Posterior vena cava (tissue), 2 donors: ENCODE data around the gene ARMC7. TPM values are rescaled to one million over a fixed set of nuclear protein-coding genes. Genes with fewer than 3 reads are reported as not detected.
A peak's percentile ranks its signal among the peaks of the same experiment; 100 is the strongest.
"Not testable (repeated sequence)": the region's sequence is repeated elsewhere in the genome, so short reads cannot be mapped to it uniquely, and the experiment has no call there.

Experiments
- DNase-seq: peaks from one replicate; pipeline ENCODE4 v3.0.0-alpha.2; 2020; ENCODE audit warnings: low spot score
- intact Hi-C, 2 donors: fragments of 100-400 bp; cut with DNase I; formaldehyde crosslinking; loops; one replicate each; pipeline versions ENCODE4 v1.14.1 to v1.14.2; 2022 to 2023
- long read RNA-seq, 2 donors: library from polyadenylated mRNA; unstranded; transcript quantifications; one replicate each; pipeline ENCODE4 v2.0.0, GENCODE V29; 2020 to 2021
- total RNA-seq, 2 donors: library from RNA; stranded (reverse); fragmentation: NEBNext Ultra II Directional; extraction: Animal tissue kit (Norgen Biotek cat#: 25700); gene quantifications; one replicate each; pipeline ENCODE4 v1.2.1, GENCODE V29; 2021
- donor health status: DM: yes; HTN: yes; CAD: no.
- donor health status: DM: yes; HTN: yes; CAD: no.

Gene ARMC7
- total RNA-seq: 1 to 10 TPM; 5.8 to 6.4 TPM
- long read RNA-seq, donor 1, partial matches to known transcripts: 0 of 2 reads
- long read RNA-seq, donor 1, other reads (novel, unspliced or antisense): 1 of 2 reads
- long read RNA-seq, donor 2, transcript ARMC7-201 (3 exons, 2,126 nt): major isoform, 19 of 26 reads
- long read RNA-seq, donor 2, partial matches to known transcripts: 3 of 26 reads
- long read RNA-seq, donor 2, other reads (novel, unspliced or antisense): 3 of 26 reads

GRCh38 chr17:75109407-75110233, at the start of gene ARMC7:
Gene ARMC7 (plus strand): TSS chr17:75109969. CDS start chr17:75110289, 320 bp downstream.
- peak; percentile 97 for DNase-seq
- intact Hi-C loops: loop anchor here (5.0 to 10.0 kb wide), 3 partner anchors 32 to 75 kb away; partner anchors contain the start of gene SUMO2 (in 1 of the 2)

GRCh38 chr17:75060434-75061054, 49.2 kb upstream of the ARMC7 start:
- peak; percentile 71 for DNase-seq
- intact Hi-C loops: loop anchor here in 1 of 2 donors (10.0 kb wide), 1 partner anchor 144 kb away; the partner anchor contains the start of gene NUP85

- intact Hi-C loops: loop anchor here in 1 of 2 donors (10.0 kb wide), 1 partner anchor 144 kb away; the partner anchor contains the start of gene NUP85
- peak; percentile 38 for DNase-seq
Measured at GRCh38 chr17:75061055-75061438, 48.7 kb upstream of the ARMC7 start.

DNA sequence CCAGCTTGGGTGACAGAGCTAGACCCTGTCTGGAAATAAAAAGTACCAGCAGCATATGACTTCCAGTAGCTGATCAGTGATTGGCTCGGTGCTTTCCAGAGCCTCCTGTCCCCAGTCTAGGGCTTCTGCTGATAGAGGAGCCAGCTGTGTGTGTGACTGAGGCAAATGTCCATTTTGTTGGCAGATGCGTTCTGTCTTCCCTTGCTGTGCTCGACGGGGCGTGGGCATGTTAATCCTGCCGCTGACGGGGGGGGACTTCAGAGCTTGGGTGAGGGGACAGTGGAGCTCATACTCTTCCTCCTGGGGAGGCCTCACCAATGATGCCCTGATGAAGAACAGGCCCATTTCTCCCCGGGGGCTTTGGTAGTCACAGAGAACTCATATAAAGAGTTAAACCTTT, 48.2 kb upstream of the ARMC7 start:
- intact Hi-C loops: loop anchor here in 1 of 2 donors (10.0 kb wide), 1 partner anchor 143 kb away; the partner anchor contains the start of gene NUP85
- DNase-seq: no peak

DNA sequence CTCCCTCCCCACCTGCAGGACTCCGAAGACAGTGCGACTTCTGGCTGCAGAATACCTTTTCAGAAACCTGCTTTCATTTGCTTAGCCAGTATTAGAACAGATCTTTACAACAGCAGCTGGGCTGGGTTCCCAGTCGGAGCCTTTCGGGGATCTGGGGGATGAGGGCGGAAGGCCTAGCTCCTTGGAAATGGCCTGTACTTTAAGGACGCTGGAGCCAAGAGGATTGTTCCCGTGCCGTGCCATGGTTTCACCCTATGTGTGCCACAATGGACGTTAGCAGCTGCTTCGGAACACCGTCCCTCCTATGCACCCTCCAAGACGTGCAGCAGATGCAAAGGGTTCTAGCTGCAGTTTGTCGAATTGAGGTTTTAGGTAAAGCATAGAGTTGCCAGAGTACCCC, 46.6 kb upstream of the ARMC7 start:
- no peak for DNase-seq
- intact Hi-C loops: loop anchor here in 1 of 2 donors (10.0 kb wide), 1 partner anchor 142 kb away; the partner anchor contains the start of gene NUP85

DNA sequence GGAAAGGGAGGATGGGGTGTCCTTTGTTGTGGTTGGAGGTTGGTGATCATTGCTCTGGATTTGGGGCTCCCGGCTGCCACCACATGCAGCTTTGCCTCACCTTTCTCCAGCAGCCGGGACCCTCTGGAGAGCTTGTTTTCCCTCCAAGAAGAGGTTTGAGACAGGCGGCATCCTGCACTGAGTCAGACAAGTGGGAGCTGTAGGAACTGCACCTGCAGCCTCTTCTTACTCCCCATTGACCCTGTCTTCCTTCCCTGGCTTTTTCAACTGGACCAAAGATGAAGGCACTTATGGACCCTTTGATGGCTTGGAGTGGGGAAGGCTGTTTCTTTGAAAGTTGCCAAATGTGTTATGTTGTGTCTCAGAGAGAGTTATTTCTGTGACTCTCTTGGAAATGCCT, 46.1 kb upstream of the ARMC7 start:
- no peak for DNase-seq
- intact Hi-C loops: loop anchor here in 1 of 2 donors (10.0 kb wide), 1 partner anchor 141 kb away; the partner anchor contains the start of gene NUP85

DNA sequence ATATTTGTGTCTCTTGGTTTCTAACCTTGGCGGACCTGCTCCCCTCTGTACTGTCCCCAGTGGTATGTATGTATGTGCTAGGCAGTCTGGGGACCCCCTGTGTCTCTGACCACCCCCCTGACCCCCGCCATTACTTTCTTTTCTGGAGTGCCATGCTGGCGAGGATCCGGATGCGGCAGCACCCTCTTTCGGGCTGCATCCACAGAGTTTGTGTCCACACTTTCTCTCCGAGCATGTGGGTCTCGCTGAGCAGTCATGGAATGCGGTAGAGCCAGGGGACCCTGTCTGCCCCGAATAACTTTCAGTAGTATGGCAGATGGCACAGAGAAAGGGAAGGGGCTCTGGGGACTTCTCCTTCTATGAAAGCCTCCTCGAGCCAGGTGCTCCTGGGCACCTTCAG, 45.7 kb upstream of the ARMC7 start:
- no peak for DNase-seq

GRCh38 chr17:75064460-75064859, 45.3 kb upstream of the ARMC7 start:
- intact Hi-C loops: loop anchor here in 1 of 2 donors (10.0 kb wide), 1 partner anchor 140 kb away; the partner anchor contains the start of gene NUP85
- DNase-seq: no peak

More for the DNA sequence above, 45.7 kb upstream of the ARMC7 start:
- intact Hi-C loops: loop anchor here in 1 of 2 donors (10.0 kb wide), 1 partner anchor 141 kb away; the partner anchor contains the start of gene NUP85

- no peak for DNase-seq
- intact Hi-C loops: loop anchor here in 1 of 2 donors (10.0 kb wide), 1 partner anchor 140 kb away; the partner anchor contains the start of gene NUP85
Measured at GRCh38 chr17:75064867-75065561, 44.8 kb upstream of the ARMC7 start.

DNA sequence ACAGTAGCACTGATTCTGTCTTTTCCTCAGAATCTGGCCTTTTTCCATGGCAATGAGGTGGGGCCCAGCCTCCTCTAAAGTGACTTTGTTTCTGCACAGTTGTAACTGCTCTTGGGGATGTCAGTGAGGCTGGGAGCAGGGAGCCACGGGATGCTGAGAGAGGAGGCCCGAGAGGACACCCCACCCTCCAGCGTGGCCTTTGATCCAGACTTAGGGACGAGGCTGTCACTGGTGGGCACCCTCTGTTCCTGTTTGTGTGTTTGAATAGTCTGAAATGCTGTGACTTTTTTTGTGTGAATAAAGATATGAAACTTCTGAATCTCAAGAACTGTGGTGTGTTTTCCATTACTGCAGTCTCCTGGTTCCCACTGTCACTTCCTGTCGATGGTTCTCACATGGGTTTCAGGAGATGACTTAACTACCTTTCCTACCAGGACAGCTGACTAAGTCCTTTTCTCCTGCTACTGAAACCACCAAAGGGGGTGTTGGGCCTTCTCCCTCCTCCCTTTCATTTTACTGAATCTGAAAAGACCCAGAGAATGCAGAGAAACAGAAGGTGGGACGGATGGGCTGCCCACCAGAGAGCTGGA, 44.1 kb upstream of the ARMC7 start:
- no peak for DNase-seq
- intact Hi-C loops: loop anchor here in 1 of 2 donors (10.0 kb wide), 1 partner anchor 139 kb away; the partner anchor contains the start of gene NUP85

- DNase-seq: no peak
- intact Hi-C loops: loop anchor here in 1 of 2 donors (10.0 kb wide), 1 partner anchor 137 kb away; the partner anchor contains the start of gene NUP85
Measured at GRCh38 chr17:75067856-75068255, 41.9 kb upstream of the ARMC7 start.

DNA sequence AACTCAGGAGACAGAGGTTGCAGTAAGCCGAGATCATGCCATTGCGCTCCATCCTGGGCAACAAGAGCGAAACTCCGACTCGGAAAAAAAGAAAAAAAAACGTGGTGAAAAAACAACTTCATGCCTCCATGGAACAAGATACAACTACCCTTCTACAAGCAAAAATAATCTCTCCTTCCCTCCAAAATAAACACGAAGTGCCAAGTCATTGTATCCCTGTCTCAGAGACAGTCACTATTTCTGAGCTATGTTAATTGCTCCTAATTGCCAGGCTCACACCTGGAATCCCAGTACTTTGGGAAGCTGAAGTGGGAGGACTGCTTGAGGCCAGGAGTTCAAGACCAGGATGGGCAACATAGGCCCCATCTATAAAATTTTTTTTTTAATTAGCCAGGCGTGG, 41.0 kb upstream of the ARMC7 start:
- intact Hi-C loops: loop anchor here in 1 of 2 donors (10.0 kb wide), 1 partner anchor 136 kb away; the partner anchor contains the start of gene NUP85
- no peak for DNase-seq

DNA sequence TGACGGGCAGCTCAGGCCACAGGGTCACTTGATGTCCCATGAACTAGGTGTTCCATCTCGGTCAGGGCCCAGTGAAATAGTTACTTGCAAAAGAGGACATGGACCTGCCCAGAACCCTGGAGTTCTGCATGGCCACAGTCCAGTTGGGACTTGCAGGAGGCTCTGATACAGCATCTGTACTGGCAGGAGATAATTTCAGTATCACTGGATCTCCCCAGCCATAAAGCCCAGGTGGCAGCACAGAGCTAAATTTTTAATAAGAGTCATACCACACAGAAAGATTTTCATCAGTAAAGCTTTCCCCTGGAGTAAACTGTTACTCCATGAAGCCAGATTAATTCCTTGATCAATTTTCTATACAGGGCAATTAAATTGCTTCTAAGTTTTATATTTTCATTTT, 40.0 kb upstream of the ARMC7 start:
- DNase-seq: no peak
- intact Hi-C loops: loop anchor here in 1 of 2 donors (10.0 kb wide), 1 partner anchor 135 kb away; the partner anchor contains the start of gene NUP85

DNA sequence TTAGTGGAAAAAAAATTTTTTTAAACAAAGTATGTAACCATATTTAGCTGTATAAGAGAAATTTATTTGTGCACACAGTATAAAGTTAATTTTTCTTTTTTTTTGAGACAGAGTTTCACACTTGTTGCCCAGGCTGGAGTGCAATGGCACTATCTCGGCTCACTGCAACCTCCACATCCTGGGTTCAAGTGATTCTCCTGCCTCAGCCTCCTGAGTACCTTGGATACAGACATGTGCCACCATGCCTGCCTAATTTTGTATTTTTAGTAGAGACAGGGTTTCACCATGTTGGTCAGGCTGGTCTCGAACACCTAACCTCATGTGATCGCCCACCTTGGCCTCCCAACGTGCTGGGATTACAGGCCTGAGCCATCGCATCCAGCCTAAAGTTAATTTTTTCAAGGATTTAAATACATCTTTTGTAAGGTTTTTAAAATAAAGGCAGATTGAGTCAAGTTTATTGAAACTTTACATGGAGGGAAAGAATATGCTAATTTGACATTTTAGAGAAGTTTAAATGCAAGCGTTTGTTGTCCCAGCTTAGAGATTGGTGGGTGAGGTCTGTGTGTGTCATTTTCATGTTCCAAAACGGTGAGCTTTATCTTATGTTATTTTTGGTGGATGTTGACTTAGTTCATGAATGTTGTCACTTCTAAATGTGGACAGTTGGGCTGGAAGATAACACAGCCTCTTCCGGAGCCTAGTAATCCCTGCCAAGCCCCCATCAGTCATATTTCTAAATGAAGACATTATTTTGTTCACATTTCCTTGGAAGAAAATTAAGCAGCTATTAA, 38.1 kb upstream of the ARMC7 start:
- intact Hi-C loops, DNase-seq: not testable (repeated sequence)

- DNase-seq, intact Hi-C loops: not testable (repeated sequence)
Measured at GRCh38 chr17:75072909-75073308, 36.9 kb upstream of the ARMC7 start.

DNA sequence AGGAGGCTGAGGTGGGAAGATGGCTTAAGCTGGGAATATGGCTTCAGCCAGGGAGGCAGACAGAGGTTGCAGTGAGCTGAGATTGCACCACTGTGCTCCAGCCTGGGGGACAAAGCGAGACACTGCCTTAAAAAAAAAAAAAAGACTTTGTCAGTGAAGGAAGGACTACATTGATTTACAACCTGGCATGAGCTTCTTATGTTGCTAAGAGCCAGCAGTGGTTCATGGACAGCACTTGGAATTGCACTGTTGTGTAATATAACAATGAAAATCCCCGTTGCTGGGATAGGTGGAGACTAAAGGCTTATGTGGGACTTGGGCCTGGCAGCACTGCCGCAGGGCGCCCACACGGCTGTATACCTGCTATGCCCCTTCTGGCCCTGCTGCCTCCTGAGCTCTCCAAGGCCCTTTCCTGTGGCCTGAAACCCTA, 36.1 kb upstream of the ARMC7 start:
- DNase-seq: no peak

DNA sequence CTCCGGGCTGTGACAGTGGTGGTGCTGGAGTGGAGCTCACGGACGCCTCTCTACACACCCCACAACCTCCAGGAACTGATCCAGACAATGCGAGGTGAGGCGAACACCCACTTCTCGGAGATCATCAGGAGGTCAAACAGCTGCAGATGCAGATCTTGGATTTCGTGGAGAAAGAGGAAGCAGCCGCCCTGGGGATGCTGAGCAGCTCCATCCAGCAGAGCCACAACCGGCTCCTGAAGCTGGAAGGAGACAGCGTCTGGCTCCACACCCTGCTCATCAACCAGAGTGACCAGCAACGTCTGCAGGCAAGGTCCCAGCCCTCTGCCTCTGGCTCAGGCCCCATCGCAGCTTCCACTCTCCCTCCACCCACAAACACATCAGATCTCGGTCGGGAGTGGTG, 35.2 kb upstream of the ARMC7 start:
- DNase-seq: no peak
- intact Hi-C loops: no loop called here

More for the DNA sequence above, 36.1 kb upstream of the ARMC7 start:
- intact Hi-C loops: no loop called here
